GM18511 (cell line): ENCODE data around the gene STAT3.
A peak's percentile ranks its signal among the peaks of the same experiment; 100 is the strongest.
"Not testable (repeated sequence)": the region's sequence is repeated elsewhere in the genome, so short reads cannot be mapped to it uniquely, and the experiment has no call there.

Experiments used
- ATAC-seq: cut with Tn5 transposase; IDR thresholded peaks from one replicate; pipeline ENCODE4 v1.9.1; 2021; ENCODE audit warnings: mild to moderate bottlenecking, moderate library complexity; ENCODE audit not compliant: unreplicated experiment

Gene STAT3

DNA sequence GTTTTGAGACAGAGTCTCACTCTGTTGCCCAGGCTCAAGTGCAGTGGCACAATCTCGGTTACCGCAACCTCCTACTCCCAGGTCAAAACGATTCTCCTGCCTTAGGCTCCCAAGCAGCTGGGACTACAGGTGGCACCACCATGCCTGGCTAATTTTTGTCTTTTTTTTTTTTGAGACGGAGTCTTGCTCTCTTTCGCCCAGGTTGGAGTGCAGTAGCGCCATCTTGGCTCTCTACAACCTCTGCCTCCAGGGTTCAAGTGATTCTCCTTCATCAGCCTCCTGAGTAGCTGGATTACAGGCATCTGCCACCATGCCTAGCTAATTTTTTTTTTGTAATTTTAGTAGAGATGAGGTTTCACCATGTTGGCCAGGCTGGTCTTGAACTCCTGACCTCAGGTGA lies 70.3 kb downstream of the STAT3 start:
- not testable (repeated sequence) for ATAC-seq

DNA sequence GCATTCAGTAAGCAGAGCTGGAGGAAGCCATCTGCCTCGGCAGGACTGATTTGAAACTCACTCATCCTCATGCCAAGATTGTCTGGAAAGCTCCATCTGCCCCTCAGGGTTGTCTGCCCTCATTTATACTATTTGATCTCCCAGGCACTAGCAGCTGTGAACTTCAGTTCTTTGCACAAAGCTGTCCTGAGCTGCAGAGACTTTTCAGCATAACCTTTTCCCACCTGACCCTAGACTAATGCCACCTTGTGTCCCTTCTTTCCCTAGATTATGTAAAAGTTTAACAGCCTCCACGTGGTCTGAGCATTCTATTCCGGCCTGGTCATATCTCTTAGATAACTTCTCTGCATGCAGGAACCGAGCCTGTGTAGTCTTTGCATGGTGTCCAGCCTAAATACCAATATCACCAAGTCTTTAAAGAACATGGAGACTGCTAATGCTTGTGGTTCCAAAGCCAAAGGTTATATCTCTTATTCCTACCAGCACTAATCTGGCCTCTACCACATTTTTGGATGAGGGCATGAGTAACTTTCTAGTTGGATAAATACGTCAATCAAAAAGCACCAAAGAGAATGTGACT lies 70.9 kb downstream of the STAT3 start:
- no peak for ATAC-seq

DNA sequence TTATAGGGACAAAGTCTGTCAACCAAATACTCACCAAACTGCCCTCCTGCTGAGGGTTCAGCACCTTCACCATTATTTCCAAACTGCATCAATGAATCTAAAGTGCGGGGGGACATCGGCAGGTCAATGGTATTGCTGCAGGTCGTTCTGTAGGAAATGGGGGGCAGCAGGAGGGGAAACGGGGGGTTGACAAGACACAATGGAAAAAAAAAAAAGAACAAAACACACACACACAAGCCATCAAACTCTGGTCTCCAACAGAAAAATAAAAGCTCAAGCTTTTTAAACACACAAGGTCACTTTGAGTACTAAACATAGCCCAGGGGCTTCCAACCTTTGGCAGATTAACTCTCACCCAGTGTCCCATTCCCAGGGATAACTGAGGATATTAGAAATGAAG lies 71.5 kb downstream of the STAT3 start:
- ATAC-seq = no peak

DNA sequence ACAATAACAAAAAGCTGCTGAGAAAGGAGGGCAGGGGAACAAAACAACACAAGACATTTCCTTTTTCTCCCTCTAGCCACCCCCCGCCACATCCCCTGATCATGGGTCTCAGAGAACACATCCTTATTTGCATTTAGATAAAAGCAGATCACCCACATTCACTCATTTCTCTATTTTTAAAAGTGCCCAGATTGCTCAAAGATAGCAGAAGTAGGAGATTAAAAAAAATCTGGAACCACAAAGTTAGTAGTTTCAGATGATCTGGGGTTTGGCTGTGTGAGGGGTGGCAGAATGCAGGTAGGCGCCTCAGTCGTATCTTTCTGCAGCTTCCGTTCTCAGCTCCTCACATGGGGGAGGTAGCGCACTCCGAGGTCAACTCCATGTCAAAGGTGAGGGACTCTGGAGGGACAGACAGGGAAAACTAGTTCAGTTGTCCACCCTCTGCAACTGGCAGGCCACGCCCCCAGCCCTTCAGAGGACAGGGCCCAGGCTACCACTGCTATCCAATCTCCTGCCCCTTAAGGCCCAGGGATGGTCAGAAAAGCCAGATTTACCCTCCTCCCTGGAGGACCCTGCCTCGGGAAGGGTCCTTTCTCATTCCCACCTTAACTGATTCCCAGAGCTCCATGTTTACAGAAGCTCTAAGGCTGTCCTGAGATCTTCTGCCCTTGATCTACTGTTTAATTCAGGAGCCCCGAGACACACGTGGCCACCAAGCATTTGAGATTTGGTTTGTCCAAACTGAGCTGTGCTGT lies 72.7 kb downstream of the STAT3 start:
- ATAC-seq = peak; percentile 63

DNA sequence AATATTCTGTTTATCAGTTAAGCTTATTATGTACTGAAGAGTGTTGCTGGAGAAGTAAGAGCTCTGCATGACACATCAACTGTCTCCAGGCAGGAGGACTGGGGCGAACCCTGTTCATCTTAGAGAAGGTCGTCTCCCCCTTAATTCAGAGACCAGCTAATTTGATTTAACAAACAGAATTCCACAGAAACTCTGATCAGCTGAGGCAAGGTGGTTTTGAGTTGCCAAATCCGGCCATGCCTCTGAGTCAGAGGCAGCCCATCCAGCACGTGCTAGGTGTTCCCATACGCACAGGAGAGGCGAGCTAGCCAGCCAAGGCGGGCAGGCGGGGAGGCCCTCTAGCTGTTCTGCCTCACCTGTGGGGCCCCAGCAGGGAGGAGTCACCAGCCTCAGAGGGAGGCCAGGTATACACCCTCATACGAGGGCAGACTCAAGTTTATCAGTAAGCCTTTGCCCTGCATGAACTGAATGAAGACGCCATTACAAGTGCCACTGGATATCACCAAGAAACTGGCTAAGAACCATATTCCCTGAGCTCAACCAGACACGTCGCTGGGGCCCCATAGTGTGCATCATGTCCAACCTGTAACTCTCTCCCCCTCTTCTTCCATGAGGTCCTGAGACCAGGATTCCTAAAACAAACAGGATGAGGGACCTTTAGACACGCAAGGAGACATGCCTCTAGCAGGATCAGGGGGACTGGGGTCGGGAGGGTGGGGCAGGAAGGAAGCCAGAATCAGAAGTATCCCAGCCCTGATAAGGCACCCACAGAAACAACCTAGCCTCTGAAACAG lies 74.3 kb downstream of the STAT3 start:
- no peak for ATAC-seq

DNA sequence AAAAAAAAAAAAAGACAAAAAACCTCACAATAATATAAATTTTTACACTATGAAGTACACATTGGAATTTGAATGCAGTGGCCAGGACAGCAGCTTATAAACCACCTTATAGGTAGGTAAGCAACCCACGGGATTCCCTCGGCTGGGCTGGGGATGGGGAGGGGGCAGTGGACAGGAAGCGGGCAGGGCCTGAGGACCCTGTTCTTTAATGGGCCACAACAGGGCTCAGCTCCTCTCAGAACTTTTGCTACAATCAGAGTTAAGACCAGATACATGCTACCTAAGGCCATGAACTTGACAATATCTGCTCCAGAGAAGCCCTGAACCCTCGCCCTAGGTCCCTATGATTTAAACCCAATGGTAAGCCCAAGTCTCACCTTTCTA lies 74.9 kb downstream of the STAT3 start:
- no peak for ATAC-seq

DNA sequence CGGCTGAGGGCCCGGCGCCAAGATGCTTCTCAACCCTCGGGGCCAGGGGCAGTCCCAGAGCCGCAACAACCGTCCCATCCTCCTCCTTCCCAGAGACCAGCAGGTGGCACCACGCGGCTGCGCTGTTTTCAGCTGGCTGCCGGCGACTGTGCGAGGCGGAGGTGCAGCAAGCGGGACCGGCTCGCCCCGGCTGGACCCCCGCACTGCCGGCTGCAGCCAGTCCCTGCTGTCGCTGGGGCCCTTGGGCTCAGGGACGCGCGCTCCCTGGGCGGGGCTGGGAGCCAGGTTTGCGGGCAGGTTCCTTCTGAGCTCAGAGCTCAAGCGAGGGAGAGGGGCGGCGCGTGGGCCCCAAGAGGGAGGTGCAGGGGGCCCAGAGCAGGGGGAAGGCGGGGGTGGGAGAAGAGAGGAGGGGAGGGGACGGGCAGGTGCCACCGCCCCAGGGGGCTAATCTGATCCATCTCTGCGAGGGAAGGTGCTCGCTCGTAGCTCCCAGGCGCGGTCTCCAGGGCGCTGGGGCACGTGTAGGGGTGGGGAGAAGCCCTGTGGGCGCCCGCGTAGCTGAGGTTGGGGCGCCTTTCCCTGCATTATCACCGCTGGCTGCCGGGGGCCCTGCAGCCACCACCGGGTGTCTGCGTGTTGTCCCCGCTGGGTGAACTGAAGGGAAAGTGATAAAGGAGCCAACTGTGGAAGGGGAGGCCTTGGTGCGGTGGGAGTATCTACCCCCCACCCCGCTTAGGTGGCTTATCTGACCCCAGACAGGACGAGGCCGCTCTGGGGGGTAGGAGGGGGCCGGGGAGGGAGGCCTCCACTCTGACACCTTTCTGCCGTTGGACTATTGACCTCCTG lies 75.7 kb downstream of the STAT3 start:
- ATAC-seq = no peak

DNA sequence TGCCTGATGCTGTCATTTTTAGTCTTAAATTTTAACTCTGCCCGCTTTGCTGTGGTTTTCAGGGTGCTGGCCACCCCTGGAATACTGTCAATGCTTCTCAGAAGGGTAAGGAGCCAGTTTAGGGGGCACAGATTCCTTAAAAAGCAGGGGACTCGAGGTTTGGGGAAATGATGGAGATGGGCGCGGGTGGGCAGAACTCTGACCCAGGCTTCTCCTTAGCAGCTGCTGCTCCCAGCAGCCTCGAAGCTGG lies 76.3 kb downstream of the STAT3 start:
- no peak for ATAC-seq

DNA sequence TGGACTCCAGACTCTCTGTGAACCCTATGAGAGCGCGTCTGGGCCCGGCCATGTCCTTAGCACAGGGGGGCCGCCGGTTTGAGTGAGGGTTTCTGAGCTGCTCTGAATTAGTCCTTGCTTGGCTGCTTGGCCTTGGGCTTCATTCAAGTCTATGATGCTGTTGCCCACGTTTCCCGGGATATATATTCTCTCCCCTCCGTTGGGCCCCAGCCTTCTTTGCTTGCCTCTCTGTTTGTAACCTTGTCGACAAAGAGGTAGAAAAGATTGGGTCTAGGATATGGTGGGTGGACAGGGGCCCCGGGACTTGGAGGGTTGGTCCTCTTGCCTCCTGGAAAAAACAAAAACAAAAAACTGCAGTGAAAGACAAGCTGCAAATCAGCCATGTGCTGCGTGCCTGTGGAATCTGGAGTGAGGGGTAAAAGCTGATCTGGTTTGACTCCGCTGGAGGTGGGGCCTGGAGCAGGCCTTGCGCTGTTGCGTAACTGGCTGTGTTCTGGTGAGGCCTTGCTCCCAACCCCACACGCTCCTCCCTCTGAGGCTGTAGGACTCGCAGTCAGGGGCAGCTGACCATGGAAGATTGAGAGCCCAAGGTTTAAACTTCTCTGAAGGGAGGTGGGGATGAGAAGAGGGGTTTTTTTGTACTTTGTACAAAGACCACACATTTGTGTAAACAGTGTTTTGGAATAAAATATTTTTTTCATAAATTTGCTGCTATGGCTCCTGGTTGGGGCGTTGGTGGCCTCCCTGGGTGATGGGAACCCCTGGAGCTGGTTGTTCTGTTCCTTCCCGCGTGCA lies 76.8 kb downstream of the STAT3 start:
- no peak for ATAC-seq

DNA sequence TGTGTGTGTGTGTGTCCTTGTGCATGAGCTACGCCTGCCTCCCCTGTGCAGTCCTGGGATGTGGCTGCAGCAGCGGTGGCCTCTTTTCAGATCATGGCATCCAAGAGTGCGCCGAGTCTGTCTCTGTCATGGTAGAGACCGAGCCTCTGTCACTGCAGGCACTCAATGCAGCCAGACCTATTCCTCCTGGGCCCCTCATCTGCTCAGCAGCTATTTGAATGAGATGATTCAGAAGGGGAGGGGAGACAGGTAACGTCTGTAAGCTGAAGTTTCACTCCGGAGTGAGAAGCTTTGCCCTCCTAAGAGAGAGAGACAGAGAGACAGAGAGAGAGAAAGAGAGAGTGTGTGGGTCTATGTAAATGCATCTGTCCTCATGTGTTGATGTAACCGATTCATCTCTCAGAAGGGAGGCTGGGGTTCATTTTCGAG lies 77.4 kb downstream of the STAT3 start:
- no peak for ATAC-seq

DNA sequence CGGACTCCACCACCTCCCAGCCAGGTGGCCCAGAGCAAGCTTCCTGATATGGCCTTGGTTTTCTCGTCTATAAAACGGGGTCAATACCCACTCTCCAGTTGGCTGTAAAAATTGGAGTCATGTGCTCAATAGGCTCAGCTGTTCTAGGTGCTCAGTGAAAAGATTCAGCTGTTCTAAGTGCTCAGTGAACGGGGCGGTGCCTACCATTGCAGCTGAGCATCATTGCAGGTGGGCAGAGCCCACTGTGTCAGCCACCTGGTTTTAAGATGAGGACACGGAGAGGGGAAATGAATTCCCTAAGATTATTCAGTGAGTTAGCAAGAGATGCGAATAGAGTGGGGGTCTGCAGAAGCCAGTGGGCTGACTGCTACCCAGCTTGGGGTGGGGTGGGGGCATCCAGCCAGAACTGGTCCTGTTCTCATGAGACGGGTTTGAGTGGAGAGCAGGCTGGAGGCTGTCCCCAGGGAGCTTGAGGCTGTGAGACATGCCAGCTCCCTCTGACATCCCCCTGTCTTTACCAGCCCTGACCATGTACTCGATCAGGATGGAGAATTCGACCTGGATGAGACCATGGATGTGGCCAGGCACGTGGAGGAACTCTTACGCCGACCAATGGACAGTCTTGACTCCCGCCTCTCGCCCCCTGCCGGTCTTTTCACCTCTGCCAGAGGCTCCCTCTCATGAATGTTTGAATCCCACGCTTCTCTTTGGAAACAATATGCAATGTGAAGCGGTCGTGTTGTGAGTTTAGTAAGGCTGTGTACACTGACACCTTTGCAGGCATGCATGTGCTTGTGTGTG lies 78.1 kb downstream of the STAT3 start:
- no peak for ATAC-seq

DNA sequence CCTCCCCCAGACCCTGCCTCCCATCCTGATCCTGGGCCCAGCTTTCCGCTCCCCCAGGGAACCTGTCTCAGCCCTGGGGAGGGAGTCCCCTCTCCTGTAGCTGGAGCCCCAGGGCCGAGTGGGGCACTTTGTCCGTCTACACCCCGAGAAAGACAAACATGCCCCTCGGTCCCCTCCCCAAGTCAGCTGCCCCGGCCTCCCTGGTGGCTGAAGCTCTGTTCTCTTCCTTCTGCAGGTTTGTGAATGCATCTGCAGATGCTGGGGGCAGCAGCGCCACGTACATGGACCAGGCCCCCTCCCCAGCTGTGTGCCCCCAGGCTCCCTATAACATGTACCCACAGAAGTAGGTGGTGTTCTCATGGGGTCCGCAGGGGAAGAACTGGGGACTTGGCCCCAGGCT lies 79.1 kb downstream of the STAT3 start:
- no peak for ATAC-seq

DNA sequence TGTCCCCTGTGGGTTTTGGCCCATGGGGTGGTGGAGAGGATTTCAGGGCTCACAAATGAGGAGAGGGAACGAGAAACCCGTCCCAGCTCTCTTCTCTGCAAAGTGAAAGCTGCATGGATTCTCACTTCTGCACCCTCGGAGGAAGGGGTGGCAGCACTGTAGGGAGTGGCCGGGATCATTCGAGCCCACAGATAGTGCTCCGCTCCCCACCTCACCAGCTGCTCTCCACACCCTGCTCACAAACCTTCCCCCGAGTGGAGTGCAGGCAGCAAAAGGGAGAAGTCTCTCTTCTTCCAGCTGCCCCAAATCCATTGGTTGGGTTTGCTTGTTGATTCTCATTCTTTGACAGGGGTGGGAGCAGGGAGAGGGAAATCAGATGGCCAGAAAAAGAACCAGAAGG lies 79.8 kb downstream of the STAT3 start:
- no peak for ATAC-seq

DNA sequence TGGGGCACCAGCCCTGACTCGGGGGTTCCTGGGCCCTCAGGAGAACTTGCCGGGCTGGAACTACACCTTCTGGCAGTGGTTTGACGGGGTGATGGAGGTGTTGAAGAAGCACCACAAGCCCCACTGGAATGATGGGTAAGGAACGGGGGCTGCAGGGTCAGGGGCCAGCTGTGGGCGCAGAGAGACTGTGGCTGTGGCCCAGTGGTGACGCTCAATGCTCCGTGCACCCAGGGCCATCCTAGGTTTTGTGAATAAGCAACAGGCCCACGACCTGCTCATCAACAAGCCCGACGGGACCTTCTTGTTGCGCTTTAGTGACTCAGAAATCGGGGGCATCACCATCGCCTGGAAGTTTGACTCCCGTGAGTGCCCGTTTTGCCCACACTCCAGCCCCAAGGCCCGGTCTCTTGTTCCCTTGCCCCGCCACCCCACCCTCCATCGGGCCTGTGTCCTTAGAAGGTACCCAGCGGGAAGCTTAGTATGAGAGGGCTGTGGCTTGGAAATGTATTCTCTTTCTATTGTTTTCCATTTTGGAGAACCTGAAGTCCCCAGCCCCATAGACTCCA lies 80.8 kb downstream of the STAT3 start:
- no peak for ATAC-seq

DNA sequence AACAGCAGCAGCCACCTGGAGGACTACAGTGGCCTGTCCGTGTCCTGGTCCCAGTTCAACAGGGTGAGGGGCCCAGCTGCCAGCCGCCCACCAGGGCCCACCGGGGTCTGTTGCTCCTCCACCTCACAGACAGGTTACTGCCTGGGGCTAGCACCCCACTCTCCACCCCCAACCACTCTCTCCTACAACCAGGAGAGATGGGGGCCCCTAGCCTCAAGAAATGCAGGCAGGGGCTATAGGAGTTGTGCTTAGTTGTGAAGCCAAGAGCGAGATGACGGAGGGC lies 81.9 kb downstream of the STAT3 start:
- ATAC-seq = no peak

DNA sequence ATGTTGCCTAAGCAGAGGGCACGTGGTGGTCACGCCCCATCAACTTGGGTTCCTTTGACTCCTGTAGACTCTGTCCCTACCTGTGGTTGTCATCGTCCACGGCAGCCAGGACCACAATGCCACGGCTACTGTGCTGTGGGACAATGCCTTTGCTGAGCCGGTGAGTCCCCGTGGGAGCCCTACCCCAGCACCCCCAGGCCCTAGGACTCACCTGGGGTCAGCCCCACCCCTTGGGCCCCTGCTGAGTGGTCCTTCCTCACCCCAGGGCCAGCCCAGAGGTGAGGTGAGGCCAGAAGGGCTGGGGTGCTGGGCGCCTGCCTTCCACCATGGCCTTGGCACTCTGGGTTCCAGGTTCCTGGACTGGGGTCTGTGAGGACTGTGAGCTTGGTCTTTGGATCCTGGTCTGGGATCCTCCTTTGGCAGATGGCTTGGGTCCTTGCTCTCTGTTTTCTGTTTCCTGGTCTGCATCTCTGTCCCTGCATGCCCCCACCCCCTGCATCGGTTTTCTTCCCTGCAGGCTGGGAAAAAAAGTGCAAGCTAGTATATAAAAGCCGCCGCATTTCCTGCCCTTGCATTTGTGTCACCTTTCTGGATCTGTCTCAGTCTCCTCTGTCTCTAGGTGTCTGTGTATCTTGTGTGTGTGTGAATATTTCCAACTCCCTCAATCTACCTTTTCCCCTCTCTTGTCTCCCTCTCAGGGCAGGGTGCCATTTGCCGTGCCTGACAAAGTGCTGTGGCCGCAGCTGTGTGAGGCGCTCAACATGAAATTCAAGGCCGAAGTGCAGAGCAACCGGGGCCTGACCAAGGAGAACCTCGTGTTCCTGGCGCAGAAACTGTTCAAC lies 82.5 kb downstream of the STAT3 start:
- ATAC-seq = no peak

DNA sequence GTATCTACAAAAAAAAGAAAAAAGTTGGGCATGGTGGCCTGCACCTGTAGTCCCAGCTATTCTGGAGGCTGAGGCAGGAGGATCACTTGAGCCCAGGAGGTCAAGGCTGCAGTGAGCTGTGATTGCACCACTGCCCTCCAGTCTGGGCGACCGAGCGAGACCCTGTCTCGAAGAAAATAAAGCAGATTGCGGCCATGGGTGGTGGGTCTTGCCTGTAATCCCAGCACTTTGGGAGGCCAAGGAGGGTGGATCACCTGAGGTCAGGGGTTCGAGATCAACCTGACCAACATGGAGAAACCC lies 83.3 kb downstream of the STAT3 start:
- not testable (repeated sequence) for ATAC-seq

DNA sequence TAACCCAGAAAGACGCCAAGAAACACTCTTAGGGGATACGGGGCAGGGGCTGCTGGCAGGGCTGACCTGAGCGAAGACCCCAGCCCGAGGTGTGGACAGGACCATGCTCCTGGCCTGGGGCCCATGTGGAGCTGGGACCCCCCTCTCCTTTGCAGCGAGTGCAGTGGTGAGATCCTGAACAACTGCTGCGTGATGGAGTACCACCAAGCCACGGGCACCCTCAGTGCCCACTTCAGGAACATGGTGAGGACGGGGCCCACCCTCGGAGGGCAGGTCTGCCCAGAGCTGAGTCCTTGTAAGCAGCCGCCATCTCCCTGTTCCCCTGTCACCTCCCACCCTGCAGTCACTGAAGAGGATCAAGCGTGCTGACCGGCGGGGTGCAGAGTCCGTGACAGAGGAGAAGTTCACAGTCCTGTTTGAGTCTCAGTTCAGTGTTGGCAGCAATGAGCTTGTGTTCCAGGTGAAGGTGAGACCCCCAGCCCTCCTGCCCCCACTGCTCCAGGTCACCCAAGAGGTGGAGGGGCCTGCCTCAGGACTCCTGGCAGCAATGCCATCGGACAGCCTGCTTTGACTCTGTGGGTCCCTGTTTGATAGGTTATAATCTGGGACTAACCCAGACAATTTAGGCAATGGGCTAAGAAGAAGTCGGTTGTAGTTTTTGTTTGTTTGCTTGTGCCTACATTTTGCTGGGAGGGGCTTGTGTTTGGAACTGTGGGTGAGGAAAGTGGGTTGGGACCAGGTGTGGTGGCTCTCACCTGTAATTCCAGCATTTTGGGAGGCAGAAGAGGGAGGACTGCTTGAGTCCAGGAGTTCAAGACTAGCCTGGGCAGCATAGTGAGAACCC lies 83.8 kb downstream of the STAT3 start:
- ATAC-seq = no peak
